Heart right ventricle (tissue), 16 donors: ENCODE measurements around the gene RAC2. TPM values are rescaled to one million over a fixed set of nuclear protein-coding genes. Genes with fewer than 3 reads are reported as not detected.

Experiments used
- ATAC-seq, 8 donors: fragments of 200-7000 bp; cut with Tn5 transposase; one replicate each; pipeline ENCODE4 v1.9.1; 2020; ENCODE audit warnings: mild to moderate bottlenecking in 8 of 8, moderate library complexity in 8 of 8, moderate number of reproducible peaks in 1 of 8
- DNase-seq, 2 donors: peaks; one replicate each; pipeline ENCODE4 v3.0.0-alpha.2; 2020
- H3K27ac ChIP-seq, 10 donors: fragments of 200-600 bp; sonication (generic) in 2 of 10; one replicate each; pipeline versions ENCODE4 v1.5.0 to v1.8.0; 2020 to 2022; ENCODE audit warnings: mild to moderate bottlenecking in 3 of 10
- H3K27me3 ChIP-seq, 7 donors: fragments of 200-600 bp; one replicate each; pipeline ENCODE4 v1.8.0; 2021 to 2022; ENCODE audit warnings: mild to moderate bottlenecking in 2 of 7
- H3K36me3 ChIP-seq, 9 donors: fragments of 200-600 bp; sonication (generic) in 1 of 9; one replicate each; pipeline versions ENCODE4 v1.5.0 to v1.8.0; 2020 to 2022; ENCODE audit warnings: mild to moderate bottlenecking in 2 of 9
- H3K4me1 ChIP-seq, 9 donors: fragments of 200-600 bp; sonication (generic) in 1 of 9; one replicate each; pipeline versions ENCODE4 v1.5.0 to v1.8.0; 2020 to 2022; ENCODE audit warnings: mild to moderate bottlenecking in 4 of 9
- H3K4me3 ChIP-seq, 10 donors: fragments of 200-600 bp; sonication (generic) in 2 of 10; one replicate each; pipeline versions ENCODE4 v1.5.0 to v1.8.0; 2020 to 2022; ENCODE audit warnings: mild to moderate bottlenecking in 7 of 10, moderate library complexity in 2 of 10
- H3K9me3 ChIP-seq, 11 donors: fragments of 200-600 bp in 10 of 11; sonication (generic) in 2 of 11; one replicate each; pipeline versions ENCODE4 v1.5.0 to v1.8.0; 2013 to 2022; ENCODE audit warnings: mild to moderate bottlenecking in 2 of 11, control low read depth in 1 of 11, moderate library complexity in 1 of 11
- CTCF ChIP-seq, 9 donors: fragments of 200-600 bp; sonication (generic) in 2 of 9; IDR thresholded peaks; one replicate each; pipeline versions ENCODE4 v1.5.0 to v1.8.0; 2021 to 2022; ENCODE audit warnings: antibody characterized with exemption in 9 of 9, mild to moderate bottlenecking in 5 of 9, moderate library complexity in 1 of 9
- WGBS, 2 donors: extraction: QIAGEN DNeasy Blood & Tissue Kit; methylation state at CpG; one replicate each; pipeline ENCODE4 v1.1.7; 2013; ENCODE audit warnings: inconsistent platforms in 1 of 2; 5-methylcytosine and 5-hydroxymethylcytosine counted together
- intact Hi-C, 10 donors: fragments of 100-400 bp; cut with DNase I; formaldehyde crosslinking; loops; one replicate each; pipeline versions ENCODE4 v1.11.1 to v1.14.2; 2022
- polyA plus RNA-seq, 2 donors: library from polyadenylated mRNA; stranded (reverse); fragments of 200-250 nt; gene quantifications; one replicate each; pipeline ENCODE4 v1.2.3, GENCODE V29; 2013
- total RNA-seq, 10 donors: library from RNA; stranded (reverse); fragmentation: NEBNext Ultra II Directional in 3 of 10; extraction: Animal tissue kit (Norgen Biotek cat#: 25700) in 3 of 10; gene quantifications; one replicate each; pipeline versions ENCODE4 v1.2.1 to v1.2.4, GENCODE V29; 2021 to 2023
- donor health status: Arrhythmogenic right ventricular cardiomyopathy.
- donor health status: ischemic (EF 13 %, LVEDD 7.1; RV severe dilation, severe dysfunction).
- donor health status: healthy with polysubstance abuse.
- donor health status: DM: no; HTN: yes; CAD: no.
- donor health status: DM: no; HTN: no; CAD: no.
- donor health status: ischemic (EF 25% LVEDD 6.9; RV normal size, moderate dysfunction).
- donor health status: ischemic (EF 25% LVEDD 5.7; RV mildly dilated, moderate dysfunction).
- donor health status: healthy.
- donor health status: DM: yes; HTN: yes; CAD: no.
- donor health status: Ischemic cardiomyopathy.
- donor health status: ischemic (EF 35%, LVEDD 5.7; RV mildly dilated, moderate dysfunction).
- donor health status: nonischemic (EF 11% LVEDD 7.7; RV severe dilation, severe dysfunction).
- donor health status: DM: yes; HTN: yes; CAD: no.
- donor health status: PGD.
- donor health status: ischemic (EF 29% LVEDD 5.4; RV normal size, mild dysfunction).
- donor health status: nonischemic (EF 23%, LVEDD 6.1; RV moderate dilation, normal function).

The RAC2 gene
- total and polyA plus RNA-seq, 12 donors = 1.1 to 37.1 (median 3.5) TPM

- Histone ChIP-seq H3K4me3 (no peak overlapping the region), H3K36me3 (peaks cover 0 to 58% (median 0%) of the 10 kb centered on the region in 9 donors), H3K9me3 (no peaks in the 10 kb centered on the region), H3K27ac (peak overlapping the region in 1 of 10 donors; percentile 94), H3K27me3 (peaks cover 0 to 82% (median 46%) of the 10 kb centered on the region in 7 donors), H3K4me1 (peaks cover 0 to 94% (median 0%) of the 10 kb centered on the region in 9 donors)
- ATAC-seq (no peak), DNase-seq (no peak)
- TF ChIP-seq CTCF (IDR thresholded peaks at IDR 0.05) = no peak
- 79 to 82% methylated on average over 15 of the region's 15 CpGs for WGBS, 2 donors
- intact Hi-C loops = no loop called here
Observed at GRCh38 chr22:37232140-37232998, 11.7 kb downstream of the RAC2 start.

DNA sequence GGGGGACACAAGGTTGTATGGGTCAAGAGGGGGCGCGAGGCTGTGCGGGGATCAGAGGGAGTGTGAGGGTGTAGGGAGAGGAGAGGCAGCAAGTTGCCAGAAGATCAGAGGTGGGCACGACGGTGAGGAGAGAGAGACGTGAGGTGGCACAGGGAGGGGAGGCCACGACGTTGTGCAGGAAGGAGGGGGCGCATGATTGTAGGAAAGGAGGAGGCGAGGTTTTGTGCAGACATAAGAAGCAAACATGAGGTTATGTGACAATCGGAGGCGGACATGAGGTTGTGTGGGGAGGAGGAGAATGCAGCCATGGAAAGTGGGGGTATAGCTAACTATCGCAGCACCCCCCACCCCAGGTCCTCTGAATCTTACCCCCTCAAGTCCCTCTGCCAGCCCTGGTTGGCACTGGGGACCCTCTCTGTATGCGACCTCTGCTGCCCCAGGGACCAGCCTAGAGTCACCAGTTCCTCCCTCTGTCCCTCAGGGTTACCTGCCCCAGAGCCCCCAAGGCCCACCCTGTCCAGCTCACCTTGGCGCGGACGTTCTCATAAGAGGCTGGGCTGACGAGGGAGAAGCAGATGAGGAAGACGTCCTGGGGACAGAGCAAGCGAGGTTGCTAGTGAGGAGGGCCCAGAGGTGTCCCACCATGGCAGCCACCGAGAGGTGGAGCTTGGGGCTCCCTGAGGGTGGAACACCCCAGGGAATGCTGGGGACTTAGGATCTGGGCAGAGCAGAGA, 12.5 kb downstream of the RAC2 start:
- intact Hi-C loops = no loop called here
- H3K27me3 ChIP-seq = peaks cover 0 to 75% (median 43%) of the 10 kb centered on the region in 7 donors

GRCh38 chr22:37230673-37231405, 13.2 kb downstream of the RAC2 start:
- peak overlapping the region in 1 of 10 donors; percentile 19 for H3K4me3 ChIP-seq
- peaks cover 0 to 80% (median 0%) of the 10 kb centered on the region in 9 donors for H3K4me1 ChIP-seq
- peak overlapping the region in 1 of 10 donors; percentile 94 for H3K27ac ChIP-seq
- 73 to 79% methylated on average over 14 of the region's 14 CpGs for WGBS, 2 donors
- H3K9me3 ChIP-seq = no peaks in the 10 kb centered on the region
- TF ChIP-seq CTCF (IDR thresholded peaks at IDR 0.05) = no peak
- intact Hi-C loops = no loop called here
- ATAC-seq (no peak), DNase-seq (no peak)
- peaks cover 0 to 67% (median 40%) of the 10 kb centered on the region in 7 donors for H3K27me3 ChIP-seq
- peaks cover 0 to 57% (median 0%) of the 10 kb centered on the region in 9 donors for H3K36me3 ChIP-seq

More for the DNA sequence above, 12.5 kb downstream of the RAC2 start:
- Histone ChIP-seq H3K4me3 (no peak overlapping the region), H3K27ac (peak overlapping the region in 1 of 10 donors; percentile 94), H3K9me3 (no peaks in the 10 kb centered on the region), H3K4me1 (peaks cover 0 to 87% (median 0%) of the 10 kb centered on the region in 9 donors), H3K36me3 (peaks cover 0 to 56% (median 0%) of the 10 kb centered on the region in 9 donors)
- ATAC-seq (no peak), DNase-seq (no peak)
- TF ChIP-seq CTCF (IDR thresholded peaks at IDR 0.05) = no peak
- WGBS, 2 donors = 78 to 80% methylated on average over 21 of the region's 21 CpGs
